ENCODE results near the gene KATNA1.

KATNA1 gene

GRCh38 chr6:149614337-149614736 lies 34.2 kb downstream of the KATNA1 start:
- no peak for DNase-seq (ENCODE audit: low read depth in 3 of 3, low spot score in 1 of 3)

GRCh38 chr6:149608381-149608982 lies 40.0 kb downstream of the KATNA1 start:
- DNase-seq (ENCODE audit: low read depth in 3 of 3, low spot score in 1 of 3): no peak

- DNase-seq (ENCODE audit: low read depth in 3 of 3, low spot score in 1 of 3): no peak
Measured at GRCh38 chr6:149600508-149600907, 48.0 kb downstream of the KATNA1 start.

GRCh38 chr6:149593408-149593807 lies 55.1 kb downstream of the KATNA1 start:
- no peak for DNase-seq (ENCODE audit: low read depth in 3 of 3, low spot score in 1 of 3)

GRCh38 chr6:149592983-149593382 lies 55.5 kb downstream of the KATNA1 start:
- no peak for DNase-seq (ENCODE audit: low read depth in 3 of 3, low spot score in 1 of 3)

- no peak for DNase-seq (ENCODE audit: low read depth in 3 of 3, low spot score in 1 of 3)
Measured at GRCh38 chr6:149586149-149586548, 62.4 kb downstream of the KATNA1 start.

GRCh38 chr6:149581349-149581748 lies 67.2 kb downstream of the KATNA1 start:
- no peak for DNase-seq (ENCODE audit: low read depth in 3 of 3, low spot score in 1 of 3)

GRCh38 chr6:149580880-149581279 lies 67.6 kb downstream of the KATNA1 start:
- DNase-seq (ENCODE audit: low read depth in 3 of 3, low spot score in 1 of 3): no peak

GRCh38 chr6:149567945-149568585 lies 80.4 kb downstream of the KATNA1 start:
- DNase-seq (ENCODE audit: low read depth in 3 of 3, low spot score in 1 of 3): no peak

GRCh38 chr6:149567194-149567586 lies 81.3 kb downstream of the KATNA1 start:
- DNase-seq (ENCODE audit: low read depth in 3 of 3, low spot score in 1 of 3): no peak

- DNase-seq (ENCODE audit: low read depth in 3 of 3, low spot score in 1 of 3): peak in 1 of 3 donors; percentile 43
Measured at GRCh38 chr6:149566410-149567193, 81.9 kb downstream of the KATNA1 start.

- peak; percentile 85 to 95 (median 94) for DNase-seq (ENCODE audit: low read depth in 3 of 3, low spot score in 1 of 3)
Measured at GRCh38 chr6:149565527-149566409, 82.7 kb downstream of the KATNA1 start, which contains the start of gene GINM1. GINM1 (plus strand) TSS chr6:149566375; CDS start chr6:149566415, 40 bp downstream.

- no peak for DNase-seq (ENCODE audit: low read depth in 3 of 3, low spot score in 1 of 3)
Measured at GRCh38 chr6:149563928-149564325, 84.6 kb downstream of the KATNA1 start.

- no peak for DNase-seq (ENCODE audit: low read depth in 3 of 3, low spot score in 1 of 3)
Measured at GRCh38 chr6:149563203-149563927, 85.1 kb downstream of the KATNA1 start.

GRCh38 chr6:149560736-149561135 lies 87.8 kb downstream of the KATNA1 start:
- no peak for DNase-seq (ENCODE audit: low read depth in 3 of 3, low spot score in 1 of 3)

- no peak for DNase-seq (ENCODE audit: low read depth in 3 of 3, low spot score in 1 of 3)
Measured at GRCh38 chr6:149559389-149559788, 89.1 kb downstream of the KATNA1 start.

- DNase-seq (ENCODE audit: low read depth in 3 of 3, low spot score in 1 of 3): no peak
Measured at GRCh38 chr6:149558029-149558428, 90.5 kb downstream of the KATNA1 start.

- no peak for DNase-seq (ENCODE audit: low read depth in 3 of 3, low spot score in 1 of 3)
Measured at GRCh38 chr6:149551920-149552319, 96.6 kb downstream of the KATNA1 start.

GRCh38 chr6:149545754-149546471 lies 102.6 kb downstream of the KATNA1 start, which contains the start of gene PPIL4:
PPIL4 (minus strand) TSS chr6:149546043; CDS start chr6:149546005, 38 bp downstream.
- DNase-seq (ENCODE audit: low read depth in 3 of 3, low spot score in 1 of 3): peak; percentile 87 to 95 (median 91)
